ENCODE measurements around the gene TSNAX.

DNA sequence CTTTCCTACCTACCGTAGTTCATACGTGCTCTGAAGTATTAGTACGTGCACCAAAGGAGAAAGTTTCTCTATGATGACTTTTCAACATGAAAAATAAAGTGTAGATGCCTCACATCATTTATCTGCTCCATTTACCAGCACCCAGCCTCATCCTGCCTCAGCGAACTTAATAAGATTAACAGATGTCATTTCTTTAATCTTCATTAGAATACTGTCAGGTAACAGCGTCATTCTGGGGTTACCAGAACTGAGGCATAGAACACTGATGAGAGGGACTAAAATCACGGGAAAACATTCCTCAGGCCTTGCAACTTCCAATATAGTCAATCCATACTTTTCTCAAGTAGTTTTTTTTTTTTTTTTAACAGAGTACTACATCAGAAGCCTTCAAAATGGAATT, 54.9 kb downstream of the TSNAX start:
- TF ChIP-seq ZNF274 (IDR thresholded peaks at IDR 0.05; ENCODE audit: low read depth, low read length): no peak
- TF ChIP-seq SUZ12 (IDR thresholded peaks at IDR 0.05; ENCODE audit: extremely low read depth, insufficient read depth, insufficient read length): no peak

Measured in NT2/D1 (cell line).